ENCODE measurements around the gene DTX3L.

The DTX3L gene

DNA sequence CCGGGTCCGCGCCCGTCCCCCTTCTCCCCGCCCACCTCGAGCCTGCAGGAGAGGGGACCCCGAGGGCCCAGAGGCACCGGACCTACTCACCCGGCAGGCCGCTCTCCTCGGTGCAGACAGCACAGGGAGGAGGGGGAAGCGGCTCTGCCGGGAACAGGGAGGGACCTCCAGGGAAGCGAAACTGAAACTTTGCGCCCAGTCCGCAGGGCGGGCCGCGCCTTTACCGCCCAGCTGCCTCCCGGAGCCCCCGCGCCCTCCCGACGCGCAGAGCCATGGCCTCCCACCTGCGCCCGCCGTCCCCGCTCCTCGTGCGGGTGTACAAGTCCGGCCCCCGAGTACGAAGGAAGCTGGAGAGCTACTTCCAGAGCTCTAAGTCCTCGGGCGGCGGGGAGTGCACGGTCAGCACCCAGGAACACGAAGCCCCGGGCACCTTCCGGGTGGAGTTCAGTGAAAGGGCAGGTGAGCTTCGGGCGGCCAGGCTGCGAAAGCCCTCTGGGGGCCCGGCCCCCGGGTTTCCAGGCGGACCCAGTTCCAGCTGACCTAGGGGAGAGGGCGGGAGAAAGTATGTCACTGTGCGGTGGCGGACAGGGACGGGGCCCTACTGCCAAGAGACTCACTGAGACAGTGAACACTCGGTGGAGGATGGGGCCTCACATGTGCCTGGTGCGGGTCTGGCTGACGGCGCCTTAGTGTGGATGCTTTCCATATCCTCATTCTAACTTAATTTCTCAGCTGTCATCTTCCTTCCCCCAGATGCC, at the start of gene DTX3L, which contains the start of gene PARP9:
Gene DTX3L, plus strand, starts transcription at position 184 of the 758 bp plus-strand sequence. Its CDS starts 89 bp downstream, at position 273.
Gene PARP9, minus strand, starts transcription at position 146 of the 758 bp plus-strand sequence. CDS start 4,680 bp downstream, outside the sequence.
- Histone ChIP-seq H3K4me3 (ENCODE audit: low read length) (peak within 1 kb of the TSS; percentile 43; the same call in 1 of the 2 replicates), H3K9me3 (ENCODE audit: control insufficient read depth, insufficient read depth, low read length) (no peaks in the 10 kb centered on the region), H3K36me3 (ENCODE audit: control insufficient read depth, insufficient read depth, low read length) (no peaks in the 10 kb centered on the region), H3K4me1 (ENCODE audit: control insufficient read depth, insufficient read depth, low read length) (no peaks in the 10 kb centered on the region; the same call in 1 of the 2 replicates), H3K27me3 (ENCODE audit: control insufficient read depth, insufficient read depth, low read length) (no peaks in the 10 kb centered on the region), H3K27ac (ENCODE audit: low read length) (no peak within 1 kb of the TSS)
- DNase-seq (ENCODE audit: low read depth, low spot score): no peak
- no CpG with 5 or more reads among the region's 56 CpGs for WGBS (ENCODE audit: insufficient coverage, insufficient read length)

DNA sequence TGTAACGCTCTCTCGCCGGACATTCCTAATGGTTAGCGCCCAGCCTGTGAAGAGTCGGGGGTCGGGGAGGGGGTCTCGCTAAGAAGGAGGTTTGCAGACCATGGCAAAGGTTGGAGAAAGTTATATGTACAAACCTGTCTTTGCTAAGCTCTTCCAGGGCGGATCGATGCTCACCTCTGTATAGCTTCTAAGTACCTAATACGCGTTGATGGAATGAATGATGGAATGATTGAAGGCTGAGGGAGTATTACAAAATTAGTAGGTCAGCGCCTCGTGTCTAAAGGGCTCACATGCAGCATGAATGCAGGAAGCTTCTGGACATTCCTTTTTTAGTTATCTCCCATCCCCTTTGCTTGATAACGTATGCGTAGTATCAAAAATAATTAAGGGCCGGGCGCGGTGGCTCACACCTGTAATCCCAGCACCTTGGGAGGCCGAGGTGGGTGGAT, 49.1 kb upstream of the DTX3L start:
- no peak for DNase-seq (ENCODE audit: low read depth, low spot score)
- no peaks in the 10 kb centered on the region; the same call in 1 of the 2 replicates for H3K9me3 ChIP-seq (ENCODE audit: control insufficient read depth, insufficient read depth, low read length)
- H3K27me3 ChIP-seq (ENCODE audit: control insufficient read depth, insufficient read depth, low read length): no peaks in the 10 kb centered on the region
- WGBS (ENCODE audit: insufficient coverage, insufficient read length): no CpG with 5 or more reads among the region's 19 CpGs
- no peaks in the 10 kb centered on the region for H3K4me1 ChIP-seq (ENCODE audit: control insufficient read depth, insufficient read depth, low read length)
- no peak overlapping the region for H3K27ac ChIP-seq (ENCODE audit: low read length)
- no peaks in the 10 kb centered on the region for H3K36me3 ChIP-seq (ENCODE audit: control insufficient read depth, insufficient read depth, low read length)
- peak overlapping the region; percentile 73; the same call in 1 of the 2 replicates for H3K4me3 ChIP-seq (ENCODE audit: low read length)

DNA sequence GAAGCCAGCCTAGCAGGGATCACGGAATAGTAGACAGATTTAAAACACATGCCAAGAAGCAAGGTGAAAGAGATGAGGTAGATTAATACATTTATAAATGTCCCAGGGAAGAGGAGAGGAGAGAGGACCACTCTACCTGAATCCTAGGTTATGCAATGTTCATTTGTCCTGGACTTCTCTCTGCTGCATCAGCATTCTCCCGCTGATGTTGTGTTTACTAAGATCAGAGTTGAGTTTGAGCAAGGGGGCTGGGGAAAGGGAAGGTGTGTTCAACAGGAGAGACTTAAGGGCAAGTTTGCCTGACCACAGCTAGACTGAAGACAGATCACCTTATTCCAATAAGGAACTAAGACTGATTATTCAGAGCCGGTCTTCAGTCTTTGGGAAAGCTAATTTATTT, 48.3 kb upstream of the DTX3L start:
- no peaks in the 10 kb centered on the region for H3K4me1 ChIP-seq (ENCODE audit: control insufficient read depth, insufficient read depth, low read length)
- H3K9me3 ChIP-seq (ENCODE audit: control insufficient read depth, insufficient read depth, low read length): no peaks in the 10 kb centered on the region; the same call in 1 of the 2 replicates
- DNase-seq (ENCODE audit: low read depth, low spot score): no peak
- no peaks in the 10 kb centered on the region for H3K27me3 ChIP-seq (ENCODE audit: control insufficient read depth, insufficient read depth, low read length)
- no peak overlapping the region for H3K4me3 ChIP-seq (ENCODE audit: low read length)
- H3K27ac ChIP-seq (ENCODE audit: low read length): no peak overlapping the region
- no CpG with 5 or more reads among the region's 3 CpGs for WGBS (ENCODE audit: insufficient coverage, insufficient read length)
- no peaks in the 10 kb centered on the region for H3K36me3 ChIP-seq (ENCODE audit: control insufficient read depth, insufficient read depth, low read length)

DNA sequence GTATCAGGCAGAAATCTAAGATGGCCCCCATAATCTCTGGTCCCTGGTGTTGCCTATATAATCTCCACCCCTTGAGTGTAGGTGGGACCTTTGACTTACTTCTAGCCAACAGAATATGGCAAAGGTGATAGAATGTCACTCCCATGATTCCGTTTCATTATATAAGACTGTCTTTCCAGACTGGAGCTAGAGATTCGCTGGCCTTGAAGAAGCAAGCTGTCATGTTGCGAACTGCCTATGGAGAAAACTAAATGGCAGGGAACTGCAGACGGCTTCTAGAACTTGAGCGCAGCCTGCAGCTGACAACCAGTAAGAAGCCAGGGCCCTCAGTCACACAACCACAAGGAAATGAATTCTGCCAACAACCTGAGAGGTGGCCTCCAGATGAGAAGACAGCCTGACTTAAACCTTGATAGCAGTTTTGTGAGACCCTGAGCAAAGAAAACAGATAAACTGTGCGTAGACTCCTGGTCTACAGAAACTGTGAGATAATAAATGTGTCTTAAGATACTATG, 47.2 kb upstream of the DTX3L start:
- no peak overlapping the region for H3K27ac ChIP-seq (ENCODE audit: low read length)
- no peak for DNase-seq (ENCODE audit: low read depth, low spot score)
- no CpG with 5 or more reads among the region's 6 CpGs for WGBS (ENCODE audit: insufficient coverage, insufficient read length)
- no peaks in the 10 kb centered on the region for H3K36me3 ChIP-seq (ENCODE audit: control insufficient read depth, insufficient read depth, low read length)
- no peak overlapping the region for H3K4me3 ChIP-seq (ENCODE audit: low read length)
- no peaks in the 10 kb centered on the region; the same call in 1 of the 2 replicates for H3K9me3 ChIP-seq (ENCODE audit: control insufficient read depth, insufficient read depth, low read length)
- no peaks in the 10 kb centered on the region for H3K4me1 ChIP-seq (ENCODE audit: control insufficient read depth, insufficient read depth, low read length)
- H3K27me3 ChIP-seq (ENCODE audit: control insufficient read depth, insufficient read depth, low read length): no peaks in the 10 kb centered on the region

DNA sequence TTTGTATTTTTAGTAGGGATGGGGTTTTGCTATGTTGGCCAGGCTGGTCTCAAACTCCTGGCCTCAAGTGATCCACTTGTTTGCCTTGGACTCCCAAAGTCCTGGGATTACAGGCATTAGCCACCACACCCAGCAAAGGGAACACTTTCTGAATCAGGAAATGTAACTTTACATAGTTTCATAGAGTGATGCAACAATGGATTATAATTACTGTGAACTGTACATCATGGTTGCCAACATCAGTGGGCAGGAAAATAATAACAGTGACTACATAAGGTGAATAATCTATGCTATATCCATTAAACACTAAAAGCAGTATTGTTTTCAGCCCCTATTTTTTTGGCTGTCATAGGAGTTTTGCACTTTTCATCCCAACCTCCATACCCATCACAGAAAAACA, 44.4 kb upstream of the DTX3L start:
- no peak overlapping the region for H3K4me3 ChIP-seq (ENCODE audit: low read length)
- no peaks in the 10 kb centered on the region for H3K4me1 ChIP-seq (ENCODE audit: control insufficient read depth, insufficient read depth, low read length)
- no peaks in the 10 kb centered on the region for H3K36me3 ChIP-seq (ENCODE audit: control insufficient read depth, insufficient read depth, low read length)
- H3K27ac ChIP-seq (ENCODE audit: low read length): no peak overlapping the region
- H3K9me3 ChIP-seq (ENCODE audit: control insufficient read depth, insufficient read depth, low read length): no peaks in the 10 kb centered on the region; the same call in 1 of the 2 replicates
- no peak for DNase-seq (ENCODE audit: low read depth, low spot score)
- H3K27me3 ChIP-seq (ENCODE audit: control insufficient read depth, insufficient read depth, low read length): no peaks in the 10 kb centered on the region

DNA sequence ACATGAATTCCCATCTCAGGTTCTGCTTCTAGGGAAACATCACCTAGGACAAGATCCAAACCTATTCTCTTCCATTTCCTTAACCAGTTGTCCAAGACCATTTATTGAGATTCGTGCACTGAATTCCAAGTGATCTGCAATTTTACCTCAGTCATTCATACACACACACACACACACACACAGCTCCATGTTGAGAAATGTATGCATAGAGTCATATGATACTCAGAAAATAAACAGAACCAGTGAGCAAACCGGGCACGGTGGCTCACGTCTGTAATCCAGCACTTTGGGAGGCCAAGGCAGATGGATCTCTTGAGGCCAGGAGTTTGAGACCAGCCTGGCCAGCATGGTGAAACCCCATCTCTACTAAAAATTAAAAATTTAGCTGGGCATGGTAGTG, 43.3 kb upstream of the DTX3L start:
- WGBS (ENCODE audit: insufficient coverage, insufficient read length): no CpG with 5 or more reads among the region's 4 CpGs
- no peak overlapping the region for H3K27ac ChIP-seq (ENCODE audit: low read length)

DNA sequence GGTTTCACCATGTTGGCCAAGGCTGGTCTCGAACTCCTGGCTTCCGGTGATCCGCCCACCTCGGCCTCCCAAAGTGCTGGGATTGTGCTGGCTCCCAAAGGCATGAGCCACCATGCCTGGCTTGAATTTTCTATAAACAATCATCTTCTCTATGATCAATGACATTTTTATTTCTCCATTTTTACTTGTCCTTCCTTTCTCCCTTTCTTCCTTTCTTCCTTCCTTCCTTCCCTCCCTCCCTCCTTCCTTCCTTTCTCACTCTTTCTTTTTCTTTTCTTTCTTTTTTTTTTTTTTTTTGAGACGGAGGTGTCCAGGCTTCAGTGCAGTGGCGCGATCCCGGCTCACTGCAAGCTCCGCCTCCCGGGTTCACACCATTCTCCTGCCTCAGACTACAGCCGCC, 40.8 kb upstream of the DTX3L start:
- H3K4me1 ChIP-seq (ENCODE audit: control insufficient read depth, insufficient read depth, low read length): no peaks in the 10 kb centered on the region
- no peaks in the 10 kb centered on the region; the same call in 1 of the 2 replicates for H3K9me3 ChIP-seq (ENCODE audit: control insufficient read depth, insufficient read depth, low read length)
- H3K4me3 ChIP-seq (ENCODE audit: low read length): no peak overlapping the region
- no CpG with 5 or more reads among the region's 11 CpGs for WGBS (ENCODE audit: insufficient coverage, insufficient read length)
- no peak for DNase-seq (ENCODE audit: low read depth, low spot score)
- H3K36me3 ChIP-seq (ENCODE audit: control insufficient read depth, insufficient read depth, low read length): no peaks in the 10 kb centered on the region
- no peak overlapping the region for H3K27ac ChIP-seq (ENCODE audit: low read length)
- no peaks in the 10 kb centered on the region for H3K27me3 ChIP-seq (ENCODE audit: control insufficient read depth, insufficient read depth, low read length)

More for the DNA sequence above, 43.3 kb upstream of the DTX3L start:
- Histone ChIP-seq H3K4me1 (ENCODE audit: control insufficient read depth, insufficient read depth, low read length) (no peaks in the 10 kb centered on the region), H3K4me3 (ENCODE audit: low read length) (no peak overlapping the region), H3K9me3 (ENCODE audit: control insufficient read depth, insufficient read depth, low read length) (no peaks in the 10 kb centered on the region; the same call in 1 of the 2 replicates), H3K36me3 (ENCODE audit: control insufficient read depth, insufficient read depth, low read length) (no peaks in the 10 kb centered on the region), H3K27me3 (ENCODE audit: control insufficient read depth, insufficient read depth, low read length) (no peaks in the 10 kb centered on the region)
- DNase-seq (ENCODE audit: low read depth, low spot score): no peak

DNA sequence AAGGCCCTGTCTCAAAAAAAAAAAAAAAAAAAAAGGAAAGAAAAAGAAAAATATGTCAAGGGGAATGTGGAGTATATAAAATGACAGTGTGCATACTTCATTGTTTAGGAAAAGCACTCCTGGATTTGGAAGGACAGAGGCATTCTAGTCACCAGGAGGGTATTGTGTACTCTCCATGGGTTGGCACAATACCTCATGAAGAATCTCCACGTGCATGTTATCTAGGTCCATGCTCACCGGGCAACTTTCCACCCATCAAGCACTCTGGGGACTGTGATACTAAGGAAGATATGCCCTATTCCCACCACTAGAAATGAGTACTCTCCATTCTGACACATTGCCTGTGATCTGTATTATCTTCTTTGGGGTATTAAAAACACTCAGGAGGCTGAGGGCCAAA, 34.0 kb upstream of the DTX3L start:
- no peak overlapping the region for H3K4me3 ChIP-seq (ENCODE audit: low read length)
- no peak for DNase-seq (ENCODE audit: low read depth, low spot score)
- no CpG with 5 or more reads among the region's 2 CpGs for WGBS (ENCODE audit: insufficient coverage, insufficient read length)
- no peak overlapping the region for H3K27ac ChIP-seq (ENCODE audit: low read length)
- no peaks in the 10 kb centered on the region for H3K4me1 ChIP-seq (ENCODE audit: control insufficient read depth, insufficient read depth, low read length)
- H3K27me3 ChIP-seq (ENCODE audit: control insufficient read depth, insufficient read depth, low read length): no peaks in the 10 kb centered on the region
- no peaks in the 10 kb centered on the region for H3K36me3 ChIP-seq (ENCODE audit: control insufficient read depth, insufficient read depth, low read length)
- H3K9me3 ChIP-seq (ENCODE audit: control insufficient read depth, insufficient read depth, low read length): no peaks in the 10 kb centered on the region

DNA sequence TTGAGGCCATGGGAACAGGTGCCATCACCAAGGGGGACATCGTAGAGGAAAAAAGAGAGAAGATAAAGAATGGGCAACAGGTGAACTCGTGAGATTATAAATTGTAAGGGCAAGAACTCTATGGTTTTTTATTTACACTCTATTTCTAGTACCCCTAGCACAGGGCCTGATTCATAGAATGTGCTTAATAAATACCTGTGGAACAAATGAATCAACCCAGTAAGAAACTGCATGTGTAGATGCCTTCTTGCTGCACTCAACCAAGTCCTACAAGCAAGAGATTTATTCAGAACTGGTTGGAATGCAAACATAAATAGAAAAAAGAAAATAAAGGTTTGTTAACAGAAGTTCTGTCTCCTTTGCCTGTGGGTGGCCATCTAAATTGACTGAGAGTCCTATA, 30.7 kb upstream of the DTX3L start:
- no peak for DNase-seq (ENCODE audit: low read depth, low spot score)
- Histone ChIP-seq H3K9me3 (ENCODE audit: control insufficient read depth, insufficient read depth, low read length) (no peaks in the 10 kb centered on the region), H3K36me3 (ENCODE audit: control insufficient read depth, insufficient read depth, low read length) (no peaks in the 10 kb centered on the region), H3K27me3 (ENCODE audit: control insufficient read depth, insufficient read depth, low read length) (no peaks in the 10 kb centered on the region), H3K4me1 (ENCODE audit: control insufficient read depth, insufficient read depth, low read length) (no peaks in the 10 kb centered on the region), H3K4me3 (ENCODE audit: low read length) (no peak overlapping the region), H3K27ac (ENCODE audit: low read length) (no peak overlapping the region)
- no CpG with 5 or more reads among the region's 2 CpGs for WGBS (ENCODE audit: insufficient coverage, insufficient read length)

DNA sequence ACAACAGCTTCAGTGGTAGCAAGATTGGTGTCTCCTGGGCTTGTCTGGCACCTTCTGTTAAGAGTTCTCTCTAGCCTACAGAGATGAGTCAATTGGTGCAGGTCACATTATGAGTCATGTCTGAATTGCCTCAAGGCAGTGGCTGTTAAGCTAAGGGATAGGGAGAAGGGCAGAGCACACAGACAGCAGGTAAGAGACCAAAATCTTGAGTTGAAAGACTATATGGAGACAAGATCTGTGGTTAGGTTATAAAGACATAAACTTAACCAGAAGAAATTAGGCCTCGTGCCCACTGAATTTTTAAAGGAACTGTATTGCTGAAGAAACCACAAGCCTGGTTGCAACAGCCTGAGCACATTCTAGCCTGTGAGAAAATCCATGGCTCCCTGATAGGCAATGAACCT, 30.2 kb upstream of the DTX3L start:
- H3K27ac ChIP-seq (ENCODE audit: low read length): no peak overlapping the region
- no peaks in the 10 kb centered on the region for H3K27me3 ChIP-seq (ENCODE audit: control insufficient read depth, insufficient read depth, low read length)
- no peaks in the 10 kb centered on the region for H3K9me3 ChIP-seq (ENCODE audit: control insufficient read depth, insufficient read depth, low read length)
- H3K4me3 ChIP-seq (ENCODE audit: low read length): no peak overlapping the region
- no CpG with 5 or more reads among the region's 1 CpG for WGBS (ENCODE audit: insufficient coverage, insufficient read length)
- no peaks in the 10 kb centered on the region for H3K4me1 ChIP-seq (ENCODE audit: control insufficient read depth, insufficient read depth, low read length)
- no peaks in the 10 kb centered on the region for H3K36me3 ChIP-seq (ENCODE audit: control insufficient read depth, insufficient read depth, low read length)
- DNase-seq (ENCODE audit: low read depth, low spot score): no peak
